CD4-positive, alpha-beta T cell (primary cell): Measurements from ENCODE around the gene UNC13A. TPM values are rescaled to one million over a fixed set of nuclear protein-coding genes. Genes with fewer than 3 reads are reported as not detected.

Experiments used
- ATAC-seq: fragments of 200-7000 bp; cut with Tn5 transposase; one replicate; pipeline ENCODE4 v1.10.0; 2022; ENCODE audit warnings: mild to moderate bottlenecking; ENCODE audit not compliant: poor library complexity
- CTCF ChIA-PET: fragments of 350-600 bp; sonication (Branson Sonifier 250); formaldehyde crosslinking; loops from one replicate; lab custom pipeline; 2021; ENCODE audit warnings: antibody characterized with exemption, inconsistent platforms; lab: Charles Lee
- POLR2A ChIA-PET: fragments of 350-600 bp; sonication (Branson Sonifier 250); formaldehyde crosslinking; loops from one replicate; lab custom pipeline; 2021; ENCODE audit warnings: antibody characterized with exemption, inconsistent platforms; lab: Charles Lee
- DNase-seq, 14 experiments: peaks; one replicate each; pipeline ENCODE4 v3.0.0-alpha.2; 2013 to 2020; ENCODE audit warnings: mixed read lengths in 2 of 14
- H3K27ac ChIP-seq, 2 donors: one replicate each; pipeline versions ENCODE4 v1.5.1 to v1.7.0; 2013; ENCODE audit warnings: low read length in 2 of 2, low read depth in 1 of 2, mild to moderate bottlenecking in 1 of 2
- H3K27me3 ChIP-seq, 2 experiments: 1 replicate in 1 of 2; 2 replicates in 1 of 2; pipeline versions ENCODE4 v1.6.1 to v1.7.0; 2013; ENCODE audit warnings: low read length in 2 of 2, control low read depth in 1 of 2, mild to moderate bottlenecking in 1 of 2, moderate library complexity in 1 of 2; ENCODE audit not compliant: insufficient read depth in 2 of 2, control insufficient read depth in 1 of 2
- H3K36me3 ChIP-seq: one replicate; pipeline ENCODE4 v1.6.1; 2013; ENCODE audit warnings: low read length, control low read depth; ENCODE audit not compliant: insufficient read depth
- H3K4me1 ChIP-seq: one replicate; pipeline ENCODE4 v1.6.1; 2013; ENCODE audit warnings: low read length, control low read depth; ENCODE audit not compliant: insufficient read depth
- H3K4me3 ChIP-seq: one replicate; pipeline ENCODE4 v1.5.1; 2013; ENCODE audit warnings: mild to moderate bottlenecking, low read length, moderate library complexity
- H3K9me3 ChIP-seq, 2 experiments: 1 replicate in 1 of 2; 2 replicates in 1 of 2; pipeline versions ENCODE4 v1.6.1 to v1.7.0; 2013; ENCODE audit warnings: low read length in 2 of 2, mild to moderate bottlenecking in 2 of 2, control low read depth in 1 of 2, moderate library complexity in 1 of 2; ENCODE audit not compliant: control insufficient read depth in 1 of 2, insufficient read depth in 1 of 2
- H3K27ac Mint-ChIP-seq: one replicate; pipeline ENCODE4 v1.8.0; 2020; ENCODE audit warnings: mixed read lengths
- H3K27me3 Mint-ChIP-seq: one replicate; pipeline ENCODE4 v1.8.0; 2021; ENCODE audit warnings: mixed read lengths
- H3K36me3 Mint-ChIP-seq: one replicate; pipeline ENCODE4 v1.8.0; 2021; ENCODE audit warnings: low read depth, mixed read lengths
- H3K4me1 Mint-ChIP-seq: one replicate; pipeline ENCODE4 v1.8.0; 2021; ENCODE audit warnings: low read depth, mixed read lengths
- H3K4me3 Mint-ChIP-seq: one replicate; pipeline ENCODE4 v1.8.0; 2020; ENCODE audit warnings: mild to moderate bottlenecking, mixed read lengths
- H3K9me3 Mint-ChIP-seq: one replicate; pipeline ENCODE4 v1.8.0; 2020; ENCODE audit warnings: mixed read lengths
- intact Hi-C, 2 experiments: fragments of 100-400 bp; cut with DNase I in 1 of 2; cut with micrococcal nuclease in 1 of 2; formaldehyde crosslinking; loops; one replicate each; pipeline versions ENCODE4 v1.15.1 to v1.9.0; 2023 to 2025; cut with DNase I, micrococcal nuclease
- total RNA-seq, 174 experiments: library from RNA in 2 of 174; stranded (reverse) in 2 of 174; gene quantifications; one replicate each; pipeline ENCODE4 v1.2.3 and lab custom pipeline; 2021 to 2026
- TF ChIP-seq, protein P1 (sequence below): fragments of 200-600 bp; IDR thresholded peaks from one replicate; pipeline ENCODE4 v1.8.0; 2022; ENCODE audit warnings: antibody characterized with exemption, mild to moderate bottlenecking

UNC13A gene
- total RNA-seq, 2 experiments from 2014 or later = 0.11 to 0.14 TPM

DNA sequence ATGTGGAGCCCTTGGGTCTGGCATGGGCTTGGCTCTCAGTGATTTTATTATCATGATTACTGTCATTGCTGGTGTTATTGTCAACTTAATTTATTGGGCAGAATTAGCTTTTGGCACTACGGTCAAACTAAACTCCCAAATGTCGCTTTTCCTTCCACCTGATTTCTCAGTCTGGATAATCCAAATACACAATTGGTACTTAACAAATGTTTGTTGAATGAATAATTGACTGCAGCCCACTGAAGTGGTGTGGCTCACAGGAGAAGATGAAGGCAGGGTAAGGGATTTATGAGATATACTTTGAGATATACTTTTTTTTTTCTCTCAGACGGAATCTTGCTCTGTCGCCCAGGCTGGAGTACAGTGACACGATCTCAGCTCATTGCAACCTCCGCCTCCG lies 131.2 kb downstream of the UNC13A start:
- ATAC-seq (no peak), DNase-seq (no peak)
- H3K36me3 ChIP-seq = peaks cover 25% of the 10 kb centered on the region
- H3K9me3 ChIP-seq = no peaks in the 10 kb centered on the region
- H3K4me3 ChIP-seq = no peak overlapping the region
- intact Hi-C loops = loop anchor here (5.0 to 10.0 kb wide), 5 partner anchors 45 to 1850 kb away; partner anchors contain the start of genes GATAD2A (in 1 of the 2), MAP1S (in 1 of the 2) and PGLS (in 1 of the 2)
- Mint-ChIP-seq H3K27me3 (no peaks in the 10 kb centered on the region), H3K4me1 (peaks cover 21% of the 10 kb centered on the region), H3K9me3 (no peaks in the 10 kb centered on the region), H3K36me3 (peaks cover 24% of the 10 kb centered on the region), H3K27ac (no peak overlapping the region), H3K4me3 (peak overlapping the region; percentile 85)
- TF ChIP-seq, protein P1, sequence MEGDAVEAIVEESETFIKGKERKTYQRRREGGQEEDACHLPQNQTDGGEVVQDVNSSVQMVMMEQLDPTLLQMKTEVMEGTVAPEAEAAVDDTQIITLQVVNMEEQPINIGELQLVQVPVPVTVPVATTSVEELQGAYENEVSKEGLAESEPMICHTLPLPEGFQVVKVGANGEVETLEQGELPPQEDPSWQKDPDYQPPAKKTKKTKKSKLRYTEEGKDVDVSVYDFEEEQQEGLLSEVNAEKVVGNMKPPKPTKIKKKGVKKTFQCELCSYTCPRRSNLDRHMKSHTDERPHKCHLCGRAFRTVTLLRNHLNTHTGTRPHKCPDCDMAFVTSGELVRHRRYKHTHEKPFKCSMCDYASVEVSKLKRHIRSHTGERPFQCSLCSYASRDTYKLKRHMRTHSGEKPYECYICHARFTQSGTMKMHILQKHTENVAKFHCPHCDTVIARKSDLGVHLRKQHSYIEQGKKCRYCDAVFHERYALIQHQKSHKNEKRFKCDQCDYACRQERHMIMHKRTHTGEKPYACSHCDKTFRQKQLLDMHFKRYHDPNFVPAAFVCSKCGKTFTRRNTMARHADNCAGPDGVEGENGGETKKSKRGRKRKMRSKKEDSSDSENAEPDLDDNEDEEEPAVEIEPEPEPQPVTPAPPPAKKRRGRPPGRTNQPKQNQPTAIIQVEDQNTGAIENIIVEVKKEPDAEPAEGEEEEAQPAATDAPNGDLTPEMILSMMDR = no peak
- peaks cover 24% of the 10 kb centered on the region for H3K4me1 ChIP-seq
- ChIA-PET POLR2A (interaction anchor here (1.2 kb wide), 1 partner anchor 45 kb away, joined by 7 read pairs; the partner anchor contains the start of gene PGLS), CTCF (interaction anchor here (2.5 kb wide), 1 partner anchor 17 kb away, joined by 8 read pairs; no protein-coding TSS in a partner anchor)
- no peak overlapping the region for H3K27ac ChIP-seq
- H3K27me3 ChIP-seq = no peaks in the 10 kb centered on the region

GRCh38 chr19:17555929-17556813 lies 132.0 kb downstream of the UNC13A start:
- ChIA-PET POLR2A (interaction anchor here (1.2 kb wide), 1 partner anchor 45 kb away, joined by 7 read pairs; the partner anchor contains the start of gene PGLS), CTCF (interaction anchor here (2.5 kb wide), 1 partner anchor 17 kb away, joined by 8 read pairs; no protein-coding TSS in a partner anchor)
- Mint-ChIP-seq H3K27me3 (no peaks in the 10 kb centered on the region), H3K27ac (no peak overlapping the region), H3K36me3 (peaks cover 16% of the 10 kb centered on the region), H3K4me1 (peaks cover 21% of the 10 kb centered on the region), H3K4me3 (peak overlapping the region; percentile 85), H3K9me3 (no peaks in the 10 kb centered on the region)
- no peaks in the 10 kb centered on the region for H3K9me3 ChIP-seq
- DNase-seq = peak in 8 of 14 experiments; percentile 9 to 49 (median 19)
- H3K36me3 ChIP-seq = peaks cover 24% of the 10 kb centered on the region
- TF ChIP-seq, protein P1 = no peak
- intact Hi-C loops = loop anchor here (1.0 to 10.0 kb wide), 7 partner anchors 17 to 1851 kb away; partner anchors contain the start of genes GATAD2A (in 1 of the 2), MAP1S (in 1 of the 2) and PGLS (in 1 of the 2)
- H3K27ac ChIP-seq = peak overlapping the region in 1 of 2 donors; percentile 7
- no peak for ATAC-seq
- H3K27me3 ChIP-seq = no peaks in the 10 kb centered on the region
- H3K4me3 ChIP-seq = peak overlapping the region; percentile 94
- peaks cover 24% of the 10 kb centered on the region for H3K4me1 ChIP-seq

DNA sequence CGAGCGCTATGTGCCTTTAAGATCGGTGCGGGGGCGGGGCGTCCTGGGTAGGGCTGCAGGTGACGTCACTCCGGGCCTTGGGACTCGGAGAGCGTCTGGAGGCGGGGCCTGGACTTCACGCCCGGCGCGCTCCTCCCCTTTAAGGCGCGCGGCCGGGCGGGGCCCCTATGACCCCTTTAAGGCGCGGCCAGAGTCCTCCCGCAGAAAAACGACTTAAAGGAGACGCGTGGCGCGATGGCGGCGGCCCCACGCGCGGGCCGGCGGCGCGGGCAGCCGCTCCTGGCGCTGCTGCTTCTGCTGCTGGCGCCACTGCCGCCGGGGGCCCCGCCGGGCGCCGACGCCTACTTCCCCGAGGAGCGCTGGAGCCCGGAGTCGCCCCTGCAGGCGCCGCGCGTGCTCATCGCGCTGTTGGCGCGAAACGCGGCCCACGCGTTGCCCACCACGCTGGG lies 132.7 kb downstream of the UNC13A start, which contains the start of gene COLGALT1:
Gene COLGALT1 (plus strand): TSS at position 170 of the 449 bp plus-strand sequence. CDS start 65 bp downstream, at position 235.
- H3K4me3 ChIP-seq = peak within 1 kb of the TSS; percentile 94
- POLR2A ChIA-PET = no interaction called here
- peaks cover 21% of the 10 kb centered on the region for H3K4me1 Mint-ChIP-seq
- H3K27ac Mint-ChIP-seq = peak within 1 kb of the TSS; percentile 67
- no peaks in the 10 kb centered on the region for H3K9me3 ChIP-seq
- TF ChIP-seq, protein P1 = no peak
- ATAC-seq = peak; percentile 98
- intact Hi-C loops = loop anchor here (1.0 to 10.0 kb wide), 7 partner anchors 16 to 1852 kb away; partner anchors contain the start of genes GATAD2A (in 1 of the 2), MAP1S (in 1 of the 2) and PGLS (in 1 of the 2)
- peak within 1 kb of the TSS in 1 of 2 donors; percentile 7 for H3K27ac ChIP-seq
- CTCF ChIA-PET = interaction anchor here (0.7 to 2.5 kb wide), 2 partner anchors 18 to 773 kb away, joined by 4 to 8 read pairs; no protein-coding TSS in a partner anchor
- peaks cover 20% of the 10 kb centered on the region for H3K36me3 ChIP-seq
- H3K27me3 ChIP-seq = no peaks in the 10 kb centered on the region
- no peaks in the 10 kb centered on the region for H3K27me3 Mint-ChIP-seq
- peaks cover 24% of the 10 kb centered on the region for H3K4me1 ChIP-seq
- DNase-seq = peak; percentile 94 to 100 (median 98)
- peaks cover 14% of the 10 kb centered on the region for H3K36me3 Mint-ChIP-seq
- peak within 1 kb of the TSS; percentile 87 for H3K4me3 Mint-ChIP-seq
- H3K9me3 Mint-ChIP-seq = no peaks in the 10 kb centered on the region
